Glomerular endothelial cell (primary cell): ENCODE data around the gene NAIP. TPM values are rescaled to one million over a fixed set of nuclear protein-coding genes. Genes with fewer than 3 reads are reported as not detected.
"Not testable (repeated sequence)": the region's sequence is repeated elsewhere in the genome, so short reads cannot be mapped to it uniquely, and the experiment has no call there.

Experiments
- DNase-seq: peaks from one replicate; pipeline ENCODE4 v3.0.0-alpha.2; 2011; ENCODE audit warnings: low read depth, low spot score; ENCODE audit errors: extremely low read depth
- total RNA-seq: library from RNA; depleted of rRNA; stranded (reverse); fragments of >200 nt; gene quantifications from 2 replicates; pipeline ENCODE4 v1.2.3, GENCODE V29; 2015

NAIP gene
- total RNA-seq = 1.8 and 4.6 TPM in 2 replicates

GRCh38 chr5:71025289-71025953 lies at the start of gene NAIP:
Gene NAIP, minus strand, starts transcription at chr5:71025339. Its CDS starts 12,424 bp downstream, at chr5:71012915.
- DNase-seq = not testable (repeated sequence)

- not testable (repeated sequence) for DNase-seq
These were observed 42.3 kb upstream of the NAIP start, which contains the start of gene GTF2H2 for GRCh38 chr5:71067262-71067928. Gene GTF2H2, minus strand, starts transcription at chr5:71067676. Its CDS starts 4,913 bp downstream, at chr5:71062763.

DNA sequence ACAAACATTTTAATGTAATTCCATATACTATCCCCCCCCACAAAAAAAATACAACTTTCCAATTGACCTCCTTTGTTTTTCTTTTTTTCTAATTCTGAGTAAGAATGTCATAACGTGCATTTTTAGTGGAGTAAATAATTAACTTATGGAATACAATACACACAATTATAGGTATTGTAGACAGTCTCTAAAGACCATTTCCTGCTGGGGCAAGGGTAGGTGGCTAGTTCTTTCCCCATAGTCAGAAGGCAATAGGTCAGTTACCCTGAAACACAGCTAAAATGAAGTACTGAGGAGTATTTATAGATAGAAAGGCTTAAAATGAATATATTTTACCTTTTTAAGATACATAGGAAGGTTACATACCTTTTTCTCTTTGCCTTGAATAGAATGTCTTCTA lies 36.2 kb upstream of the NAIP start:
- DNase-seq = not testable (repeated sequence)

- not testable (repeated sequence) for DNase-seq
These were observed 34.3 kb upstream of the NAIP start for GRCh38 chr5:71059426-71059825.

DNA sequence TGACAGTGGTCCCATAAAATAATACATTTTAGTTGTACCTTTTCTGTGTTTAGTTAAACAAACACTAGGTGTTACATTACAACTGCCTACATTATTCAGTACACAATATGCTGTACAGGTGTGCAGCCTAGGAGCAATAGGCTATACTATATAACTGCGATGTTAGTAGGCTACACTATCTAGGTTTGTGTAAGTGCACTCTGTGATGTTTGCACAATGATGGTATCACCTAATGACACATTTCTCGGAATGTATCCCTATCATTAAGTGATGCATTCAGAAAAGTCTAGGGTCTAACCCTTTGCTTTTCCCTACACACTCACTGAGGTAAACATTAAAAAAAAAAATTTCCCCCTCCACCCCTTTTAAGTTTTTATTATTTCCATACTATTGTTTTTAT lies 19.7 kb upstream of the NAIP start:
- DNase-seq = not testable (repeated sequence)

DNA sequence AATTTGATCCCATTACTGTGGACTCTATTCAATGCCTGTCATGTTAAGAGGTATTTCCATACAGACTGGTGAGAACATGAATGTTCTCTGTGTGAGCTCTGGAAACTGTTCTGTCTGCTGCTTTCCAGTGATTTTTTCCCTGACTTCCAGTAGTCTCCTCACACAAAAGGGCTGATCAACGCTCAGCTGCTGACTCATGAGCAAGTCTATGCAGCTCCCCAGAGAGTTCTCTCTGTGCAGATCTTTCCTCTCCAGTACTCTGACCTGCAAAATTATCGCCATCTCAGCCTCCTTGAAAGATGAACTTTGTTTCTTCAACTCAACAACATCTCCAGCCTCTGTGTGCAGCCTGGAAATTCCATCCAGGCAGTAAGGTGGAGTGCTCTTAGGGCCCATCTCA lies 19.0 kb upstream of the NAIP start:
- DNase-seq = not testable (repeated sequence)

- not testable (repeated sequence) for DNase-seq
These were observed 6.1 kb upstream of the NAIP start for GRCh38 chr5:71031046-71031776.

DNA sequence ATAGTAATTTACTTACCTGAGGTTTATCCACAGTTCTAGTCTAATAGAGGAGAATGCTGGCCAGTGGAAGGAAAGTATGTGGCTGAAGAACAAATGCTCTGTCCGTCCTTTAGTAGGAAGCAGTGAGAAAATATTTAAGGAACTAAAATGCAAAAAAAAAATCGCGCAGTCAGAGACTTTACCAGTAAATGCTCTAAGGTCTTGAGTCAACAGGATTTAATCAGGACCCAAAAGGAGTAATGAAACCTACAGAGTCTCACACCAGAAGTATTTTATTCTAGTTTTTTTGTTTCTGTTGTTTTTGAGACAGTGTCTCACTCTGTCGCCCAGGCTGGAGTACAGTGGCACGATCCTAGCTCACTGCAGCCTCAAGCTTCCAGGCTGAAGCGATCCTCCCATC lies 4.5 kb downstream of the NAIP start:
- DNase-seq = not testable (repeated sequence)

DNA sequence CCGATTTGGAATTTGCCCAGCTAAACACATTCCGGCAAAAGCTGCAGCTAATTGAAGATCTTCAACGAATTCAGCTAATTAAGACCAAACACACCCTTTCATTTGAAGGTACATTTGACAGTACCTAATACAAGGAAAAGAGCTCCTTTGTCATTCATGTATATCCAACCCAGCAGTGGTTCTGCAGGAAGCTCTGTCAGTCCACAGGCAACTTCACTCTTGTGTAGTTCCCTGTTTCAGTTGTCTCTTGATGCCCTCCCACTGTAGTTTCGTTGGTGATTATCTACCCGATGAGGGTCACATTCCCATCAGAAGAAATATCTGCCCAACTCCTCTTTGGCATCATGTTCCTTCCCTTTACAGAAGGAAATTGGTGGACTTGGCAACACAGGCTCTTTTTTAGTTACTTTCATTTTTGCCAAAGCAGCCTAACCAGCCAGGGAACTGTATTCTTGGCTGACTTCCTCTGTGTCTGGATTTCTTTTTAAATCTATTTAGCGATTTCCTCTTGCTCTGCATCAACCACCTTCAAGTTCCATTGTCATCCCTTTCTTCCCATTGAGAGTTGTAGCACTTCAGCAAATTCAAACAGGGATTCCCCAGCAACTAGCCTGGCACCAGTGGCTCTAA lies 6.6 kb downstream of the NAIP start:
- not testable (repeated sequence) for DNase-seq

GRCh38 chr5:71014176-71014575 lies 11.0 kb downstream of the NAIP start:
- DNase-seq = no peak

GRCh38 chr5:71013575-71013974 lies 11.6 kb downstream of the NAIP start:
- DNase-seq = no peak

DNA sequence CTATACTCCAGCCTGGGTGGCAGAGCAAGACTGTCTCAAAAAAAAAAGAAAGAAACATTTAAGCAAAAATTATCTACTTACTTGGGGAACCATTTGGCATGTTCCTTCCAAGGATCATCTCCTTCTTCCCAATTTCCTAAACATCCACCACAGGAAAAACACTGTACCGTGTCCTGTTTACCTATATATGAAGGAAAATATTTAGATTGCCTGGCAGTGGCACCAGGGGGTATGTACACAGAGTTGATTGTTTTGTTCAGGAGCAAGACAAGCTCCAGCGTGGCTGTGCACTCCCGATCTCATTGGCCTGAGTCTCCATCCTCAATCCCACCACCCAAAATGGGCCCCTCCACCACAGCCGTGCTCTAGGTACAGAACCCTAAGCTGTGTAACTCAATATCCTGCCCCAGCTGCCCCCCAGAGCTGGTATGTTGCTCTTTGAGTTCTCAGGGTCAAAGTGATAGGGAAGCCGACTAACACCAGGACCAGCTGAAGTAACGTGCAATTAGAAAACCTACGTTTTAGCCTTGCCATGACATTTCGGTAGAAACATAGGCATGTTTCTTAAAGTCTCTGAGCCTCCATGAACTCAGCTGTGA lies 13.8 kb downstream of the NAIP start:
- no peak for DNase-seq

GRCh38 chr5:71006983-71007382 lies 18.2 kb downstream of the NAIP start:
- not testable (repeated sequence) for DNase-seq

DNA sequence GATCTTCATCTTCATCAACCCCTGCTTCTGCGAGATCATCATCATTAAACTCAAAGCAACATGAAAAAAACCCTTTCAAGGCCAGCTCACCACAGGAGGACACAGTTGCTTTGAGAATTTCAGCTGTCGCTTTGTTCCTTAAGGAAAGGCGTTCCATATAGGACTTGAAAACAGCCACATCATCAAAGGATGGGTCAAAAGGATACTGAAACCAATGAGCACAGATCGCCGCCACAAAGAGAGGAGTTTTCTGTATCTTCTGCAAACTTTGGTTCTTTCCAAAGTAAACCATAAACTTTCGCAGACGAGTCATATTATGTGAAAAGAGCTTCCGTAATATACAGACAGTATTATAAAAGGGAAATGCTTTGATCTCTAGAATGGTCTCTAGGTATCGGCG lies 40.3 kb downstream of the NAIP start:
- not testable (repeated sequence) for DNase-seq

- DNase-seq = not testable (repeated sequence)
These were observed 57.9 kb downstream of the NAIP start for GRCh38 chr5:70967220-70967619.

DNA sequence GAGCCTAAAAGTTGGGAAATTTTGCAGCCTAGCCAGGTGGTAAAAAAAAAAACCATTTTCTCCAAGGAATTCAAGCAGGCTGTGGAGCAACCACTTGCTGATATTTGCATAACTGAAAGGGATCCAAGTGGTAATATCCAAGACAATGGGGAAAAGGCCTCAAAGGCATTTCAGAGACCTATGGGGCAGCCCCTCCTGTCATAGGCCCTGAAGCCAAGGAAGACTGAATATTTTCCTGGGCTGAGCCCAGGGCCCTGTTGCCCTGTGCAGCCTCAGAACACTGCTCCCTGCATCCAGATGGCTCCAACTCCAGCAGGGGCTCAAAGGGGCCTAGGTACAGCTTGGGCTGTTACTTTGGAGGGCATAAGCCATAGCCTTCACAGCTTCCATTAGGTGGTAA lies 60.6 kb downstream of the NAIP start:
- not testable (repeated sequence) for DNase-seq

- DNase-seq = not testable (repeated sequence)
These were observed 72.1 kb downstream of the NAIP start for GRCh38 chr5:70953068-70953467.

GRCh38 chr5:70932560-70932959 lies 92.6 kb downstream of the NAIP start:
- not testable (repeated sequence) for DNase-seq

DNA sequence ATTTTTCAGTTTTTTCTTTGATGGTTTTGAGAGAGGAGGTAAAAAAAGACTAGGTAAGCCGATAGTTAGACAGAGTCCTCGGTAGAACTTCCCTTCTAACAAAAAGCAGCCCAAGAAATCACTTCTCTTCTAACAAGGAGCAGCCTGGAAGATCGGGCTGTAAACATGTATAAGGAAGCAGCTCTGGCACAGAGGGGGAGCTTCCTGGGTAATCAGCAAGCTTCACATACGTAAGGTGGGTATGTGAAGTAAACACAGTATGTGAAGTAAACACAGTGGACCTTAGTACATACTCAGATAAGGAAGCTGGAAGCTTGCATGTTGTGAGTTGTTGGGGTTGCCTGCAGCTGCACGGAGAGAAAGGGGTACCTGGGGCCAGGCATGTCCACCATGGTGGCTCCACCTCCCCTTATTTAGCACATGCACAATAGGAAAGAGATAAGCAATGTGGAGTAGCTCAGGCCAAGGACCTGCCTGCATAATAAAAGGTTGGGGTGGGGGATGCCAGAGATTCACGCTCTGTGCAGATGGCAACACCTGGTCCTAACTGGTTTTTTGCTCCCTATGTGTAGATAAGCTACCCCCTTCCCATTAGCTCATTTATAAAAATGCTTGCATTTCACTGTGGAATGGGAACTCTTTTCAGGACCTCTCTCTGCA lies 93.3 kb downstream of the NAIP start:
- not testable (repeated sequence) for DNase-seq

- DNase-seq = not testable (repeated sequence)
These were observed 100.0 kb downstream of the NAIP start for GRCh38 chr5:70925211-70925562.
